PC-9 (cell line): Measurements from ENCODE around the gene MMAB. TPM values are rescaled to one million over a fixed set of nuclear protein-coding genes. Genes with fewer than 3 reads are reported as not detected.

ENCODE experiments used
- BruUV-seq: library from RNA; stranded (reverse); fragments of 400-500 nt; replicated peaks from 2 replicates; lab custom pipeline; 2021; lab: Mats Ljungman, UMichigan
- CTCF ChIA-PET: fragments of 300-600 bp; sonication (Branson Sonifier 250); formaldehyde crosslinking; loops from one replicate; lab custom pipeline; 2022; ENCODE audit warnings: antibody characterized with exemption; lab: Charles Lee
- POLR2A ChIA-PET: fragments of 300-600 bp; sonication (Branson Sonifier 250); formaldehyde crosslinking; loops from one replicate; lab custom pipeline; 2022; ENCODE audit warnings: antibody characterized with exemption; ENCODE audit not compliant: unreplicated experiment; lab: Charles Lee
- DNase-seq, 2 experiments: peaks; one replicate each; pipeline versions ENCODE4 v3.0.0 to v3.0.0-alpha.2; 2015 to 2022; ENCODE audit warnings: mixed read lengths in 1 of 2
- H2AFZ ChIP-seq: fragments of 200-600 bp; sonication (generic); 2 replicates; pipeline ENCODE4 v1.8.1; 2017; ENCODE audit warnings: antibody characterized with exemption
- H3F3A ChIP-seq: fragments of 200-600 bp; sonication (generic); 2 replicates; pipeline ENCODE4 v1.8.1; 2017; ENCODE audit warnings: antibody characterized with exemption, mild to moderate bottlenecking, low read depth; ENCODE audit not compliant: insufficient read depth
- H3K27ac ChIP-seq: fragments of 200-600 bp; sonication (generic); 2 replicates; pipeline ENCODE4 v1.6.1; 2016; ENCODE audit warnings: mixed run types
- H3K27me3 ChIP-seq: fragments of 200-600 bp; sonication (generic); 2 replicates; pipeline ENCODE4 v1.6.1; 2016; ENCODE audit warnings: low read depth, mixed run types; ENCODE audit not compliant: insufficient read depth
- H3K36me3 ChIP-seq: fragments of 200-600 bp; sonication (generic); 2 replicates; pipeline ENCODE4 v1.6.1; 2016; ENCODE audit warnings: low read depth, mixed run types
- H3K4me1 ChIP-seq: fragments of 200-600 bp; sonication (generic); replicated peaks from 2 replicates; pipeline ENCODE4 v1.6.1; 2016; ENCODE audit warnings: mixed run types; ENCODE audit not compliant: insufficient read depth
- H3K4me2 ChIP-seq: fragments of 200-600 bp; sonication (generic); 2 replicates; pipeline ENCODE4 v1.6.1; 2017; ENCODE audit warnings: mixed run types
- H3K4me3 ChIP-seq: fragments of 200-600 bp; sonication (generic); 2 replicates; pipeline ENCODE4 v1.6.1; 2016; ENCODE audit warnings: mixed run types
- H3K79me2 ChIP-seq: fragments of 200-600 bp; sonication (generic); 2 replicates; pipeline ENCODE4 v1.6.1; 2017; ENCODE audit warnings: low read depth, mixed run types
- H3K9me2 ChIP-seq: fragments of 200-600 bp; sonication (generic); 2 replicates; pipeline ENCODE4 v1.8.1; 2017; ENCODE audit warnings: mild to moderate bottlenecking; ENCODE audit not compliant: insufficient read depth
- H3K9me3 ChIP-seq: fragments of 200-600 bp; sonication (generic); 2 replicates; pipeline ENCODE4 v1.8.1; 2016; ENCODE audit warnings: low read depth; ENCODE audit not compliant: insufficient read depth
- H4K20me1 ChIP-seq: fragments of 200-600 bp; sonication (generic); 2 replicates; pipeline ENCODE4 v1.8.1; 2017; ENCODE audit not compliant: insufficient read depth
- CTCF ChIP-seq: fragments of 200-600 bp; sonication (generic); conservative IDR thresholded peaks from 2 replicates; pipeline ENCODE4 v1.6.1; 2017; ENCODE audit warnings: mixed run types, antibody characterized with exemption, mild to moderate bottlenecking, moderate library complexity
- EZH2 ChIP-seq: fragments of 200-600 bp; sonication (generic); IDR thresholded peaks from 2 replicates; pipeline ENCODE4 v1.8.0; 2017; ENCODE audit warnings: antibody characterized with exemption, low read depth
- intact Hi-C: fragments of 100-400 bp; cut with micrococcal nuclease; formaldehyde crosslinking; loops from one replicate; pipeline ENCODE4 v1.10.0; 2022; ENCODE audit not compliant: unreplicated experiment
- total RNA-seq: library from RNA; stranded (reverse); gene quantifications from 2 replicates; pipeline ENCODE4 v1.2.3, GENCODE V29; 2021

MMAB gene
- total RNA-seq, 1 experiment from 2014 or later, result 84.3 TPM

GRCh38 chr12:109580272-109580671 is 7.0 kb upstream of the MMAB start:
- CTCF ChIA-PET, result no interaction called here
- no peak overlapping the region for H3K4me2 ChIP-seq
- H2AFZ ChIP-seq, result no peak overlapping the region
- TF ChIP-seq EZH2, result no peak
- no peak for TF ChIP-seq CTCF
- H3K36me3 ChIP-seq, result 0 out of 2 replicates have a peak, but pooled peaks cover 5% of the 10 kb centered on the region
- no peaks in the 10 kb centered on the region for H3K9me3 ChIP-seq
- POLR2A ChIA-PET, result no interaction called here
- intact Hi-C loops, result no loop called here
- peaks cover 4% of the 10 kb centered on the region; the same call in 1 of the 2 replicates for H3F3A ChIP-seq
- H3K79me2 ChIP-seq, result no peaks in the 10 kb centered on the region
- no peaks in the 10 kb centered on the region for H4K20me1 ChIP-seq
- no peak overlapping the region for H3K4me3 ChIP-seq
- no peak for DNase-seq
- H3K4me1 ChIP-seq, result peaks cover 17% of the 10 kb centered on the region
- H3K27me3 ChIP-seq, result no peaks in the 10 kb centered on the region
- BruUV-seq, result no TSS peak
- H3K9me2 ChIP-seq, result no peaks in the 10 kb centered on the region
- no peak overlapping the region for H3K27ac ChIP-seq

DNA sequence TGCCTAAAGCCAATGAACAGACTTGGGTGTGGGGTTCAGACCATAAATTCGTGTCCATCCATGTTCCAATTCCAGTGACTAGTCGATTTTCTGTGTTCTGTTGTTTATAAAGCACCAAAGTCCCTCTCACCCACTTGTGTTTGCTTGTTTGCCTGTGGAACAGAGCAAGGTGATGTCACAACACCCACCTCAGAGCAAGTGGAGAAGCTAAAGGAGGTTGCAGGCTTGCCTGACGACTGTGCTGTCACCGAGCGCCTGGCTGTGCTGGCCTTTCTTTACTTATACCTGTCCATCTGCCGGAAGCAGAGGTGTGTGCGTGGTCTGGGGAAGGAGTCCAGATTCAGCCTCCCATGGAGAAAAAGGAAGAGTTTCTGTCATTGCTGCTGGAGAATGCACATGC is 6.3 kb upstream of the MMAB start:
- TF ChIP-seq EZH2, result no peak
- no peak for TF ChIP-seq CTCF
- POLR2A ChIA-PET, result no interaction called here

DNA sequence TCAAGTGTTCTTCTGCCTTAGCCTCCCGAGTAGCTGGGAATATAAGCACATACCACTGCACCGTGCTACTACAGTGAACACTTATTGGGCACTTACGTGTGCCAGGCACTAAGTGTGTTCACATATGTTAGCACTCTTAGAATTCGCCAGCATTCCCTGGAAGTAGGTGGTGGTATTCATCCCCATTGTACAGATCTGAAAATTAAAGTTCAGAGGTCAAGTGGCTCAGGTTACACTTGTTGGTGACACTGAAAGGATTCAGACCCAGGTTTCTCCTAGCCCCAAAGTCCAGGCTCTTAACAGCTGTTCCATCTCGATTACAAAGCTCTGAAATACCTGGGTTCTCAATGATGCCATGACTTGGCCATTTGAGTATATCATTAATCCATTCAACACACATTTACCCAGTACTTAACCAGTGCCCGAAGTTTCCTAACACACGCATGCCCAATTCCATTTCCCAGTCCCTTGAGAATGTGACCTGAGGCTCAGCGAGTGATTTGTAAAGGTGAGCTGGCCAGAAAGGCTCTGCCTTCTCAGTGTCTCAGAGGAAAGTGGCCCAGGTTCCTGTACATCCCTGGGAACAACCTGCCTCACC is 5.1 kb upstream of the MMAB start:
- no peak overlapping the region for H3K4me3 ChIP-seq
- H3K79me2 ChIP-seq, result peaks cover 10% of the 10 kb centered on the region; the same call in 1 of the 2 replicates
- DNase-seq, result no peak
- no peak overlapping the region for H2AFZ ChIP-seq
- no peak overlapping the region for H3K4me2 ChIP-seq
- no peak overlapping the region for H3K27ac ChIP-seq
- ChIA-PET CTCF (no interaction called here), POLR2A (no interaction called here)
- intact Hi-C loops, result no loop called here
- H3K4me1 ChIP-seq, result peaks cover 26% of the 10 kb centered on the region
- no peaks in the 10 kb centered on the region for H4K20me1 ChIP-seq
- BruUV-seq, result no TSS peak
- H3K27me3 ChIP-seq, result no peaks in the 10 kb centered on the region
- no peaks in the 10 kb centered on the region for H3K9me2 ChIP-seq
- no peak for TF ChIP-seq EZH2
- no peak for TF ChIP-seq CTCF
- H3K36me3 ChIP-seq, result 0 out of 2 replicates have a peak, but pooled peaks cover 5% of the 10 kb centered on the region
- peaks cover 4% of the 10 kb centered on the region; the same call in 1 of the 2 replicates for H3F3A ChIP-seq
- no peaks in the 10 kb centered on the region for H3K9me3 ChIP-seq

More for the DNA sequence above, 6.3 kb upstream of the MMAB start:
- no peak for DNase-seq
- 0 out of 2 replicates have a peak, but pooled peaks cover 5% of the 10 kb centered on the region for H3K36me3 ChIP-seq
- no peak overlapping the region for H3K27ac ChIP-seq
- no peaks in the 10 kb centered on the region for H3K27me3 ChIP-seq
- H3K79me2 ChIP-seq, result 0 out of 2 replicates have a peak, but pooled peaks cover 3% of the 10 kb centered on the region
- no TSS peak for BruUV-seq
- CTCF ChIA-PET, result no interaction called here
- no peak overlapping the region for H3K4me2 ChIP-seq
- no peak overlapping the region for H3K4me3 ChIP-seq
- intact Hi-C loops, result no loop called here
- no peak overlapping the region for H2AFZ ChIP-seq
- H3K9me2 ChIP-seq, result no peaks in the 10 kb centered on the region
- peaks cover 4% of the 10 kb centered on the region; the same call in 1 of the 2 replicates for H3F3A ChIP-seq
- peaks cover 20% of the 10 kb centered on the region for H3K4me1 ChIP-seq
- H4K20me1 ChIP-seq, result no peaks in the 10 kb centered on the region
- no peaks in the 10 kb centered on the region for H3K9me3 ChIP-seq
